HG02970 (cell line): Measurements from ENCODE around the gene DLX4.

Source experiments
- ATAC-seq: cut with Tn5 transposase; IDR thresholded peaks from one replicate; pipeline ENCODE4 v1.9.1; 2021; ENCODE audit warnings: mild to moderate bottlenecking, moderate library complexity, moderate number of reproducible peaks; ENCODE audit not compliant: unreplicated experiment, low FRiP score

The DLX4 gene

GRCh38 chr17:49969134-49969759, at the start of gene DLX4:
Gene DLX4 (plus strand): TSS chr17:49969190. CDS start chr17:49969469, 279 bp downstream.
- ATAC-seq: no peak

GRCh38 chr17:49920030-49920769, 48.8 kb upstream of the DLX4 start:
- ATAC-seq: no peak

- ATAC-seq: no peak
These were observed 46.9 kb upstream of the DLX4 start for GRCh38 chr17:49922095-49922494.

GRCh38 chr17:49924116-49924515, 44.9 kb upstream of the DLX4 start:
- no peak for ATAC-seq

- ATAC-seq: no peak
These were observed 44.4 kb upstream of the DLX4 start for GRCh38 chr17:49924589-49924988.

- no peak for ATAC-seq
These were observed 43.1 kb upstream of the DLX4 start for GRCh38 chr17:49925921-49926320.

- no peak for ATAC-seq
These were observed 42.1 kb upstream of the DLX4 start for GRCh38 chr17:49926886-49927285.

- ATAC-seq: no peak
These were observed 40.7 kb upstream of the DLX4 start for GRCh38 chr17:49928126-49928800.

- no peak for ATAC-seq
These were observed 40.0 kb upstream of the DLX4 start for GRCh38 chr17:49928837-49929475.

GRCh38 chr17:49930880-49931279, 38.1 kb upstream of the DLX4 start:
- ATAC-seq: no peak

- ATAC-seq: no peak
These were observed 37.4 kb upstream of the DLX4 start for GRCh38 chr17:49931416-49932137.

GRCh38 chr17:49932138-49932723, 36.8 kb upstream of the DLX4 start:
- ATAC-seq: no peak

- no peak for ATAC-seq
These were observed 36.1 kb upstream of the DLX4 start for GRCh38 chr17:49932901-49933300.

GRCh38 chr17:49935526-49936210, 33.3 kb upstream of the DLX4 start:
- ATAC-seq: no peak

GRCh38 chr17:49936386-49936785, 32.6 kb upstream of the DLX4 start:
- ATAC-seq: no peak

GRCh38 chr17:49939318-49939717, 29.7 kb upstream of the DLX4 start:
- no peak for ATAC-seq

GRCh38 chr17:49941427-49941826, 27.6 kb upstream of the DLX4 start:
- ATAC-seq: no peak

GRCh38 chr17:49942947-49943346, 26.0 kb upstream of the DLX4 start:
- ATAC-seq: no peak

GRCh38 chr17:49944273-49944870, 24.6 kb upstream of the DLX4 start:
- no peak for ATAC-seq
